Prostate gland (tissue), 2 donors: ENCODE results near the gene PPP1R11.

ENCODE experiments used
- CTCF ChIP-seq, 4 experiments: fragments of 200-600 bp in 2 of 4; fragments of 450-650 bp in 2 of 4; sonication (generic) in 2 of 4; IDR thresholded peaks; 1 replicate in 3 of 4; 2 replicates in 1 of 4; pipeline ENCODE4 v1.5.1; 2016 to 2019; ENCODE audit warnings: antibody characterized with exemption in 4 of 4, mild to moderate bottlenecking in 2 of 4, moderate library complexity in 2 of 4
- POLR2A ChIP-seq: fragments of 450-650 bp; IDR thresholded peaks from one replicate; pipeline ENCODE4 v1.6.1; 2016; ENCODE audit warnings: antibody characterized with exemption, mild to moderate bottlenecking
- POLR2AphosphoS5 ChIP-seq: sonication (generic); formaldehyde crosslinking; IDR thresholded peaks from one replicate; pipeline ENCODE4 v1.6.1; 2017; ENCODE audit warnings: antibody characterized with exemption

- TF ChIP-seq CTCF (IDR thresholded peaks at IDR 0.05) (no peak), POLR2AphosphoS5 (no peak), POLR2A (no peak)
These were observed 44.8 kb upstream of the PPP1R11 start for GRCh38 chr6:30022189-30022588.
